Suprapubic skin (tissue), 4 donors: Measurements from ENCODE around the gene BAIAP2L2. TPM values are rescaled to one million over a fixed set of nuclear protein-coding genes. Genes with fewer than 3 reads are reported as not detected.
"Not testable (repeated sequence)": the region's sequence is repeated elsewhere in the genome, so short reads cannot be mapped to it uniquely, and the experiment has no call there.

ENCODE experiments used
- DNase-seq, 2 donors: peaks; one replicate each; pipeline ENCODE4 v3.0.0-alpha.2; 2019; ENCODE audit warnings: low spot score in 2 of 2
- H3K27ac ChIP-seq: fragments of 200-600 bp; sonication (generic); one replicate; pipeline ENCODE4 v1.5.1; 2019
- H3K27me3 ChIP-seq: fragments of 200-600 bp; sonication (generic); one replicate; pipeline ENCODE4 v1.5.1; 2019
- H3K36me3 ChIP-seq: fragments of 200-600 bp; sonication (generic); one replicate; pipeline ENCODE4 v1.5.1; 2019
- H3K4me1 ChIP-seq: fragments of 200-600 bp; sonication (generic); one replicate; pipeline ENCODE4 v1.5.1; 2019
- H3K4me3 ChIP-seq: fragments of 200-600 bp; sonication (generic); one replicate; pipeline ENCODE4 v1.5.1; 2019; ENCODE audit warnings: mild to moderate bottlenecking
- H3K9me3 ChIP-seq: fragments of 200-600 bp; sonication (generic); one replicate; pipeline ENCODE4 v1.5.1; 2019
- EP300 ChIP-seq: sonication (generic); formaldehyde crosslinking; IDR thresholded peaks from one replicate; pipeline ENCODE4 v1.6.1; 2017; ENCODE audit warnings: antibody characterized with exemption
- POLR2A ChIP-seq, 2 donors: fragments of 450-650 bp; IDR thresholded peaks; one replicate each; pipeline ENCODE4 v1.6.1; 2017; ENCODE audit warnings: antibody characterized with exemption in 2 of 2, mild to moderate bottlenecking in 2 of 2, moderate library complexity in 2 of 2
- POLR2AphosphoS5 ChIP-seq, 3 donors: sonication (generic); formaldehyde crosslinking; IDR thresholded peaks; one replicate each; pipeline ENCODE4 v1.6.1; 2017; ENCODE audit warnings: antibody characterized with exemption in 3 of 3
- WGBS: methylation state at CpG from one replicate; pipeline ENCODE4 v1.1.5; 2018; 5-methylcytosine and 5-hydroxymethylcytosine counted together
- total RNA-seq, 4 donors: library from RNA; depleted of rRNA; stranded (reverse); fragments of >200 nt; gene quantifications; one replicate each; pipeline ENCODE4 v1.1.0, GENCODE V29; 2016
- TF ChIP-seq, protein P1 (sequence below), 2 donors: fragments of 200-600 bp in 1 of 2; fragments of 450-650 bp in 1 of 2; sonication (generic) in 1 of 2; IDR thresholded peaks; one replicate each; pipeline ENCODE4 v1.5.1; 2016 to 2019; ENCODE audit warnings: antibody characterized with exemption in 2 of 2, mild to moderate bottlenecking in 1 of 2, moderate library complexity in 1 of 2

BAIAP2L2 gene
- total RNA-seq, 4 donors from 2014 or later: 0.49 to 1.7 (median 1.6) TPM

DNA sequence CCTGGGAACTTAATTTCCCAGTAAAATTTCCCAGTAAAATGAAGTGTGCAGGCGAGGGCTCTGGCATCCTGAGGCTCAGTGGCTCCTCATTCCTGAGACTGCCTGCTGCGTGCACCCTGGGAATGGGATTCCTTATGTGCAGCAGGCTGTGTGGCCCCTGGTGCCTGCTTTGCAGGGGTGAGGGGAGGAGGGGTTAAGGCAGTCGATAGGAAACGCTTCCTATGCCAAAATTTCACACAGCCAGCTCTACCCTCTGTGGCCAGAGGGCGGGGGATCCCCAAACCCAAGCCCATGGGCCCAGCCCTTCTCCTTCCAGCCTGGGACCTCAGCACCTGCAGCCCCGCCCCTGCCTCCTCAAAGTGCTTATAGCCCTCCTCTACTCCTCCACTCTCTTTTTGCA is 12.1 kb upstream of the BAIAP2L2 start:
- H3K27ac ChIP-seq: no peak overlapping the region
- TF ChIP-seq POLR2A (IDR thresholded peaks at IDR 0.05): no peak
- no peak for TF ChIP-seq EP300
- TF ChIP-seq, protein P1, sequence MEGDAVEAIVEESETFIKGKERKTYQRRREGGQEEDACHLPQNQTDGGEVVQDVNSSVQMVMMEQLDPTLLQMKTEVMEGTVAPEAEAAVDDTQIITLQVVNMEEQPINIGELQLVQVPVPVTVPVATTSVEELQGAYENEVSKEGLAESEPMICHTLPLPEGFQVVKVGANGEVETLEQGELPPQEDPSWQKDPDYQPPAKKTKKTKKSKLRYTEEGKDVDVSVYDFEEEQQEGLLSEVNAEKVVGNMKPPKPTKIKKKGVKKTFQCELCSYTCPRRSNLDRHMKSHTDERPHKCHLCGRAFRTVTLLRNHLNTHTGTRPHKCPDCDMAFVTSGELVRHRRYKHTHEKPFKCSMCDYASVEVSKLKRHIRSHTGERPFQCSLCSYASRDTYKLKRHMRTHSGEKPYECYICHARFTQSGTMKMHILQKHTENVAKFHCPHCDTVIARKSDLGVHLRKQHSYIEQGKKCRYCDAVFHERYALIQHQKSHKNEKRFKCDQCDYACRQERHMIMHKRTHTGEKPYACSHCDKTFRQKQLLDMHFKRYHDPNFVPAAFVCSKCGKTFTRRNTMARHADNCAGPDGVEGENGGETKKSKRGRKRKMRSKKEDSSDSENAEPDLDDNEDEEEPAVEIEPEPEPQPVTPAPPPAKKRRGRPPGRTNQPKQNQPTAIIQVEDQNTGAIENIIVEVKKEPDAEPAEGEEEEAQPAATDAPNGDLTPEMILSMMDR (IDR thresholded peaks at IDR 0.05): no peak
- TF ChIP-seq POLR2AphosphoS5 (IDR thresholded peaks at IDR 0.05): no peak
- DNase-seq: no peak
- H3K27me3 ChIP-seq: no peaks in the 10 kb centered on the region
- peaks cover under 1% of the 10 kb centered on the region for H3K36me3 ChIP-seq
- peaks cover 47% of the 10 kb centered on the region for H3K4me1 ChIP-seq
- WGBS: 48% methylated on average over 6 of the region's 6 CpGs
- H3K4me3 ChIP-seq: no peak overlapping the region
- H3K9me3 ChIP-seq: no peaks in the 10 kb centered on the region

DNA sequence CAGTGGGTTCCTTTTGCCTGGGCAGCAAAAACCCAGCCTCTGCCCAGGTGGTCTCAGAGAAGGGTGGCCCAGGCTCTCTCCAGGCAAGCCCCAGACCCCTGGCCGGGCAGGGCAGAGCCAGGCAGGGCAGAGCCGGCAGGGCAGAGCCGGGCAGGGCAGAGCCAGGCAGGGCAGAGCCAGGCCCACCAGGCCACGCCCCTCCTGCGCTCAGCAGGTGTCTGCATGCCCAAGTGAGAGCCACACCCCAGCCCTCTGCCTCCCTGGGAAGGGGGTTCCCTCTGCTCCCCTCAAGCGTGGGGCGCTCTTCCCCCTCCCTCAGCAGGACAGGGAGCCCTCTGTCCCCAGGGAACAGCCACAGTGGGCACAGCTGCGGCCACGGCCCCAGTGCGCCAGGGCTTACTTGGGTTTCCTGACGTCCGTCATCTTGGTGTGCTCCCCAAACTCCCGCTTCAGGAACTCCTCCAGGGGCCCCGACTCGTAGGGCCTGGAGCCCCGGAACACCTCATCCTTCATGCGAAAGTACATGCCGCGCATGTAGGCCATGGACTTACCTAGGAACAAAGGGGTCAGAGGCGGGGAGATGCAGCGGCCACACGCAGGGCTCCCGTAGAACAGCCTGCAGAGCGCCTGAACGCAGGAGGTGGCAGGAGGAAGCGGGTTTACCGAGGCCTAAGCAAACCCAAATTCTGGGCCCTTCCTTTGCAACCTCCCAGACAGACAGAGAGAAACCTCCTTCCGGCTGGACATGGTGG is 10.1 kb upstream of the BAIAP2L2 start:
- Histone ChIP-seq H3K4me3 (no peak overlapping the region), H3K27ac (no peak overlapping the region), H3K27me3 (no peaks in the 10 kb centered on the region), H3K9me3 (no peaks in the 10 kb centered on the region), H3K4me1 (peaks cover 35% of the 10 kb centered on the region), H3K36me3 (no peaks in the 10 kb centered on the region)
- WGBS: 51% methylated on average over 22 of the region's 28 CpGs
- TF ChIP-seq, protein P1 (IDR thresholded peaks at IDR 0.05): no peak
- TF ChIP-seq EP300: no peak
- no peak for TF ChIP-seq POLR2AphosphoS5 (IDR thresholded peaks at IDR 0.05)
- TF ChIP-seq POLR2A (IDR thresholded peaks at IDR 0.05): no peak
- DNase-seq: no peak

DNA sequence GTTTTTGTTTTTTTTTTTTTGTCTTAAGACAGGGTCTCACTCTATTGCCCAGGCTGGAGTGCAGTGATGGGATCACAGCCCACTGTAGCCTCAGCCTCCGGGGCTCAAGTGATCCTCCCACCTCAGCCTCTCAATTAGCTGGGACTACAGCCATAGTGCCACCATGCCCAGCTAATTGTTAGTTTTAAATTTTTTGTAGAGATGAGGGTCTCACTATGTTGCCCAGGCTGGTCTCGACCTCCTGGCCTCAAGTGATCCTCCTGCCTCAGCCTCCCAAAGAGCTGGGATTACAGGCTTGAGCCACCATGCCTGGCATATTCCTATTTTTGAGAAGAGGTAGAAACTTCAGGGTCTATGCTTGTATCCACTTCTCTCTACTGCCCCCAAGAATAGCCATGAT is 8.3 kb upstream of the BAIAP2L2 start:
- not testable (repeated sequence) for H3K27me3 ChIP-seq, H3K9me3 ChIP-seq, DNase-seq, H3K4me3 ChIP-seq, H3K36me3 ChIP-seq, H3K27ac ChIP-seq
- H3K4me1 ChIP-seq: peaks cover 26% of the 10 kb centered on the region
- WGBS: 96% methylated on average over 2 of the region's 2 CpGs

DNA sequence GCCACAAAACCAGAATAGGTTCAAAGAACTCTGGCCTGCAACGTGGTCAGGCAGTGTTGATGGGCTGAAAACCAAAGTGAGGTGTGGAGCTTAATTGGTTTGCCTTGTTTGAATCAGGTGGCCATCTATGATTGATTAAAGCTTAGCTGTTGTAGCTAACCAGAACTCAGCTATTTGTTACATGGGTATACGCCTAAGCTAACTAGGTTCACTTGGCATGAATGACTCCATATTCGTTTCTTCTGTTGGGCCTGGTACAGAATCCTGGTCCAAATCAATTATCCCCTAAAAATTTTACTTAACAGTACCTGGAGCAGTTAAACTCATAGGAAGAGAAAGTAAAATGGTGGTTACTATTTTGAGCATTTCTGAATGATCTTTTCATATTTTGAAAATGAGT is 7.7 kb upstream of the BAIAP2L2 start:
- no peak overlapping the region for H3K27ac ChIP-seq
- TF ChIP-seq, protein P1 (IDR thresholded peaks at IDR 0.05): no peak
- no peak for TF ChIP-seq POLR2A (IDR thresholded peaks at IDR 0.05)
- TF ChIP-seq POLR2AphosphoS5 (IDR thresholded peaks at IDR 0.05): no peak
- no peak for TF ChIP-seq EP300

DNA sequence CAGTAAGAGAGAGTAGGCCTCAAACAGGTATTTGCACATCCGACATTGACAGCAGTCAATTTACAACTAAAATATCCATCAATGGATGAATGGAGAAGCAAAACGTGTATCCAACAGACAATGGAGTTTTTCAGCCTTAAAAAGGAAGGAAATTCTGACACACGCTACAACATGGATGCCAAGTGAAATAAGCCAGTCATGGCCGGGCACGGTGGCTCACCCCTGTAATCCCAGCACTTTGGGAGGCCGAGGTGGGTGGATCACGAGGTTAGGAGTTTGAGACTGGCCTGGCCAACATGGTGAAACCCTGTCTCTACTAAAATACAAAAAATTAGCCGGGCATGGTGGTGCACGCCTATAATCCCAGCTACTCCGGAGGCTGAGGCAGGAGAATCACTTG is 7.1 kb upstream of the BAIAP2L2 start:
- not testable (repeated sequence) for H3K9me3 ChIP-seq, H3K27me3 ChIP-seq, H3K36me3 ChIP-seq, H3K4me3 ChIP-seq, DNase-seq, H3K27ac ChIP-seq
- H3K4me1 ChIP-seq: peaks cover 23% of the 10 kb centered on the region
- 88% methylated on average over 10 of the region's 10 CpGs for WGBS

More for the DNA sequence above, 7.7 kb upstream of the BAIAP2L2 start:
- 87% methylated on average over 3 of the region's 3 CpGs for WGBS
- Histone ChIP-seq H3K4me1 (peaks cover 24% of the 10 kb centered on the region), H3K4me3 (no peak overlapping the region), H3K36me3 (no peaks in the 10 kb centered on the region), H3K27me3 (no peaks in the 10 kb centered on the region), H3K9me3 (no peaks in the 10 kb centered on the region)
- DNase-seq: no peak

DNA sequence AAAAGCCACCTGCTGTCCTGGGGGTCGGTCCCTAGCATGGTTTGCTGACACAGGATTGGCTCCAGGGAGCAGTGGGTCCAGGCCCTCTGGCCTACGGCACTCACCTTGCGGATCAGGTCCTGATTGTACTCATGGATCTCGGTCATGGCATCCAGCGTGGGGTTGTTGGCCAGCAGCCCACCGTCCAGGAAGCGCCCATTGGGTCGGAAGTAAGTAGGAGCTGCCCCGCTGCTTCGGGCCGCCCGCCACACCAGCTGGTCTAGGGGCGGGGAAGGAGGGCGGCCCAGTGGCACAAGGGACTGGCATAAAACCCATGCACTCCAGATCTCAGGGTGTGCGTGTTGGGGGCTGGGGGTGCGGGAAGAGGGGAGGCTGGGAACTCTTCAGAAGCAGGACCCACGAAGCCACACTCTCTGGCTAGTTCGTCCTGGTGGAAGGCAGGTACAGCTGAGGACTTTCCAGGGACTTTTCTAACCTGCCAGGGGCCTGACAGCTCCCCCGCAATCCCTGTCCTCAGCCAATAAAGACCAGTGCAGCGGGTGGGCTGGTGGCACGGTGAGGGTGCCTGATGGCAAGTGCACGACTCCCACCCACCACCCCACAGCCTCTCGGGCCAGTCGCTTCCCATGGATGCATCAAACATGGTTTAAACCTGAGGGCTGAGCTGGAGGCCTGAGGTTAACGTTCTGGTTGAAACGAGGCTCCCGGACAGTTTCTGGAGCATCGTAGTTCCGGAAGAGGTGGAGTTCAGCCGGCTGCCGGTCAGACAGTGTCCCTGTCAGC is 5.1 kb upstream of the BAIAP2L2 start:
- Histone ChIP-seq H3K27ac (no peak overlapping the region), H3K9me3 (no peaks in the 10 kb centered on the region), H3K36me3 (no peaks in the 10 kb centered on the region), H3K4me1 (peaks cover 40% of the 10 kb centered on the region), H3K27me3 (no peaks in the 10 kb centered on the region), H3K4me3 (no peak overlapping the region)
- no peak for DNase-seq
- TF ChIP-seq EP300 (no peak), POLR2AphosphoS5 (IDR thresholded peaks at IDR 0.05) (no peak), POLR2A (IDR thresholded peaks at IDR 0.05) (no peak)
- TF ChIP-seq, protein P1 (IDR thresholded peaks at IDR 0.05): no peak
- 93% methylated on average over 18 of the region's 31 CpGs for WGBS
